ENCODE data around the gene SHH. TPM values are rescaled to one million over a fixed set of nuclear protein-coding genes. Genes with fewer than 3 reads are reported as not detected.

The SHH gene
- total and polyA plus RNA-seq, 8 donors: 0.29 to 11.0 (median 2.1) TPM

- H3K36me3 ChIP-seq: no peaks in the 10 kb centered on the region
- intact Hi-C loops (cut with DNase I; ENCODE audit: low total_unique reads): no loop called here
- H3K27ac ChIP-seq: peak overlapping the region; percentile 83 to 91 (median 89)
- peaks cover 40 to 100% (median 90%) of the 10 kb centered on the region in 3 donors for H3K27me3 ChIP-seq
- H3K4me3 ChIP-seq: peak overlapping the region; percentile 41 to 59 (median 46)
- no peak for TF ChIP-seq EP300 (IDR thresholded peaks at IDR 0.05)
- TF ChIP-seq POLR2A (IDR thresholded peaks at IDR 0.05): no peak
- TF ChIP-seq POLR2AphosphoS5 (IDR thresholded peaks at IDR 0.05): no peak
- no peak for TF ChIP-seq CTCF (IDR thresholded peaks at IDR 0.05)
- 1 to 3% (median 1%) methylated on average over 30 to 69 of the region's 69 CpGs for WGBS, 5 donors
- peaks cover 45 to 76% (median 67%) of the 10 kb centered on the region in 4 donors for H3K4me1 ChIP-seq
- DNase-seq: no peak
- H3K9me3 ChIP-seq: no peaks in the 10 kb centered on the region
Observed at GRCh38 chr7:155809947-155810769, 2.1 kb downstream of the SHH start.

- peak; percentile 55 to 62 for DNase-seq
- H3K4me1 ChIP-seq: peaks cover 53 to 83% (median 74%) of the 10 kb centered on the region in 4 donors
- TF ChIP-seq POLR2A (IDR thresholded peaks at IDR 0.05) (no peak), EP300 (IDR thresholded peaks at IDR 0.05) (no peak), CTCF (IDR thresholded peaks at IDR 0.05) (no peak), POLR2AphosphoS5 (IDR thresholded peaks at IDR 0.05) (peak in 2 of 3 donors; percentile 5 to 54)
- H3K27me3 ChIP-seq: peaks cover 40 to 100% (median 90%) of the 10 kb centered on the region in 3 donors
- peak overlapping the region; percentile 83 to 91 (median 89) for H3K27ac ChIP-seq
- WGBS, 5 donors: 1 to 3% (median 1%) methylated on average over 25 to 43 of the region's 43 CpGs
- intact Hi-C loops (cut with DNase I; ENCODE audit: low total_unique reads): no loop called here
- H3K4me3 ChIP-seq: peak overlapping the region; percentile 41 to 59 (median 46)
- no peaks in the 10 kb centered on the region for H3K9me3 ChIP-seq
- no peaks in the 10 kb centered on the region for H3K36me3 ChIP-seq
Observed at GRCh38 chr7:155809332-155809946, 2.8 kb downstream of the SHH start.

- no peaks in the 10 kb centered on the region for H3K9me3 ChIP-seq
- H3K4me1 ChIP-seq: peaks cover 60 to 90% (median 81%) of the 10 kb centered on the region in 4 donors
- intact Hi-C loops (cut with DNase I; ENCODE audit: low total_unique reads): no loop called here
- 0 to 2% (median 1%) methylated on average over 34 to 64 of the region's 64 CpGs for WGBS, 5 donors
- H3K27ac ChIP-seq: peak overlapping the region; percentile 83 to 91 (median 89)
- TF ChIP-seq POLR2AphosphoS5 (IDR thresholded peaks at IDR 0.05) (peak in 1 of 3 donors; percentile 59), EP300 (IDR thresholded peaks at IDR 0.05) (no peak)
- DNase-seq: peak; percentile 67 to 72
- H3K4me3 ChIP-seq: peak overlapping the region; percentile 41 to 59 (median 46)
- no peaks in the 10 kb centered on the region for H3K36me3 ChIP-seq
- H3K27me3 ChIP-seq: peaks cover 40 to 100% (median 90%) of the 10 kb centered on the region in 3 donors
Observed at GRCh38 chr7:155808549-155809331, 3.5 kb downstream of the SHH start.

GRCh38 chr7:155807789-155808548 is 4.3 kb downstream of the SHH start:
- DNase-seq: peak in 1 of 2 donors; percentile 71
- WGBS, 5 donors: 7 to 12% (median 10%) methylated on average over 22 to 33 of the region's 33 CpGs
- Histone ChIP-seq H3K4me1 (peaks cover 67 to 98% (median 89%) of the 10 kb centered on the region in 4 donors), H3K4me3 (peak overlapping the region; percentile 41 to 59 (median 46)), H3K27ac (peak overlapping the region; percentile 83 to 91 (median 89)), H3K36me3 (no peaks in the 10 kb centered on the region), H3K27me3 (peaks cover 40 to 100% (median 91%) of the 10 kb centered on the region in 3 donors), H3K9me3 (no peaks in the 10 kb centered on the region)
- intact Hi-C loops (cut with DNase I; ENCODE audit: low total_unique reads): no loop called here
- no peak for TF ChIP-seq POLR2A (IDR thresholded peaks at IDR 0.05)
